HG02981 (cell line): Measurements from ENCODE around the gene AOX1.
"Not testable (repeated sequence)": the region's sequence is repeated elsewhere in the genome, so short reads cannot be mapped to it uniquely, and the experiment has no call there.

Source experiments
- ATAC-seq: cut with Tn5 transposase; IDR thresholded peaks from one replicate; pipeline ENCODE4 v1.9.1; 2021; ENCODE audit warnings: mild to moderate bottlenecking, moderate library complexity; ENCODE audit not compliant: unreplicated experiment

AOX1 gene

DNA sequence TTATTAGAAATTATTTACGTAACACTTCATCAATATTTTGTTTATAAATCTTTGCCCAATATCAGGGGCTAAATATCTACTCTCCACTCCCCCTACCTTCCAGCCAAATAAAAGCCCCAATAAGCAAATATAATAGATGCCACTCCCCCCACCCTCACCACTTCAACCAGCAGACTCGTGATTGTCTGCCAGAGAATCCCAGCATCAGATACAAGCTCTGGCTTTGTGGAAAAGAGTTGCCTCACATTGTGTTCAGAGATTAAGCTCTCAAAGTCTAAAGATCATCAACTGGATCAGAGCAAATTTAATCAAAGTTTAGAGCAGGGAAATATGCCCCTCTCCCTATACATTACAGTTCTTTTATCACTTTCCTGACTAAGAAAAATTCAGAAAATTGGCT lies 39.5 kb downstream of the AOX1 start:
- no peak for ATAC-seq

DNA sequence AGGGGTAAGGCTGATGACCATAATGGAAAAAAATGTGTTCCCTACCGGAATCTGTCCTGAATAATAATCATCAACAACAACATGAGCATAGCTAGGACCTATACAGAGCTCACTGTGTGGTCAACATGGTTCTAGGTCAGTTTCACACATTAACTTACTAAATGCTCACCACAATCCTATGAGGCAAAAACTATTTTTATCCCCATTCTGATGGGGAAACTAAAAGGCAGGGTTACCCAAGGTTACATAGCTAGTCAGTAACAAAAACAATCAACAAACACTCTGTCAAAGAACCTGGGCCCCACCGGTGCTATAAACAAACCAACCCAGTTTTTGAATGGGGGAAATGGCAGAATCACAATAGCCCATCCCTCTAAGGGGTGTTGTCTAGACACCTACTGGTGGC lies 40.1 kb downstream of the AOX1 start:
- no peak for ATAC-seq

DNA sequence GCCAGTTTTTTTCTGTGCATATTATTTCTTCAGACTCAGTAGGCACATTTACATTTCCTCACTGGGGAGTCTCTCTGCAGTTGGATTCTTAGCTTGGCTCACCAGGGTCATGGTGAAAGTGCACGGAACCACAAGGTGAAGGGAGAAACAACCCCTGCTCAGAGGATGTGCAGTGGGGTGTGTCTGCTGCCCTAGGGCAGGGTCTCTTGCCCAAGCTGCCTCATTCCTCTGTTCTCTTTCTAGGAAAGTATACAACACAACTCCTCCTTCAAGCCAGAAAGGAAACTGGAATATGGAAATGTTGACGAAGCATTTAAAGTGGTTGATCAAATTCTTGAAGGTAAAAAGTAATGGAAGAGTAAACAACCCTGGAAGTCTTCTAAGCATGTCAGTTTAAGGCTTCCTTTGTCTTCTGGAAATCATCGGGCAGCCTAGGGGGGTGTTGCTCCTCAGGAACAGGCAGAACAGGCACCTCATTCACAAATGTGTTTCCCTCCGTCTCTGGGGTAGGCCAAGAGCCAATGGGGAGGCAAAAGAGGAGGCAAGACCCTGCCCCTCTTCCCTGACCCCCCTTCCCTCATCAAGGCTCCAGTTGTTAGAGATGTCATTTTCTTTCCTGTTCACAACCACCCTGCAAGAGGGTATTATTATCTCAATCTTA lies 41.4 kb downstream of the AOX1 start:
- ATAC-seq, result no peak

DNA sequence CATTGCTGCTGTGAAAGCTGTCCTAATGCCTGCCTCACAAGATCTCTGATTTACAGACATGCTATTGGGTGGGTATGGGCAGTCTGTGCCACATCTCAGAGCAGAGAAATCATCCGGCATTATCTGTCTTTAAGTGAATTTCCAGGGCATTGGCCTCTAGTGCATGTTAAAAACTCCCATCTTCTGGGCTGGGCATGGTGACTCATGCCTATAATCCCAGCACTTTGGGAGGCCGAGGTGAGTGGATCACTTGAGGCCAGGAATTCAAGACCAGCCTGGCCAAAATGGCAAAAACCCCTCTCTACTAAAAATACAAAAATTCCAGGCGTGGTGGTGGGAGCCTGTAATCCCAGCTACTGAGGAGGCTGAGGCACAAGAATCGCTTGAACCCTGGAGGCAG lies 42.6 kb downstream of the AOX1 start:
- not testable (repeated sequence) for ATAC-seq

DNA sequence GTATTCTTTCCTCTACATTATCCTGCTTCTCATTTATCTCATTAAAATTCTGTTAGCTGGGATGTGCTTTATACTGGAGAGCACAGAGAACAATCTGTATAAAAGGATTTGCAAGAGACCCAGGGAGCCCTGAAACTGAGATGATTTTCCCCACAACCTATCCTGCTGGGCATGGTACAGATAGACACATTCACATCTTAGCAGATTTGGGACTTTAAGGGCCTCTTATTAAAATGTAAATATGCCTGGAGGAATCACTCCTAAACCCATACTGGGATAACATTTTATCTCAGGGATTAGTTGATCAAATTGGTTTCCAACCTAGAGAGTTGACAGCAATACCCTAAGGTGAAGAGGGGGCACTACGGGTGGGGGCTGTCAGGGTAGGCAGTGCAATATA lies 45.5 kb downstream of the AOX1 start:
- no peak for ATAC-seq

DNA sequence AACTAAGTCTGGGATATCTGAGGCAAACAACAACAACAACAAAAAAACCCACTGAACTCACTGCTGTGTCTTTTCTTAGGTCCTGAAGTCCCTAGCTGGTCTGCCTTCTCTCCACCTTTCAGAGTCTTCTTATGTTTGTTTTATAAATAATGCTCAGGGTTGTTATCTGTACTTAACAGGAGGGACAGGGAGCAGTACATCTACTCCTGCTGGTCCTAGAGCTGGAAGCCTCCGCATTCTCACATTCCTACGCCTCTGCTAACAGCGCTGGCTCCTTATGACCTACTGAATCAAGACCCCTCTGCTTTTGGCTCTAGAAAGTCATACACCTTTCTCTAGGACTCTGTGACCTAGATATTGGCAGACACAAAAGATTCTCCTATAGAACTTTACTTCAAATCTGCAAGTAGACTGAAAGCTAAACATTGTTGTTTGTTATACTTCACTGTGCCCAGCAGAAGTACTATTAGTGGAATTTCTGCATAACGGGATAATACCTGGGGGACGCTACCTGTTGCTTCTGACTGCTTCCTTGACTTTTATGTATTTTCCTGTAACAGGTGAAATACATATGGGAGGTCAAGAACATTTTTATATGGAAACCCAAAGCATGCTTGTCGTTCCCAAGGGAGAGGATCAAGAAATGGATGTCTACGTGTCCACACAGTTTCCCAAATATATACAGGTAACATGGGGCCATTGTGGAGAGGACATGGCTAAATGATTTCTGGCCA lies 48.6 kb downstream of the AOX1 start:
- ATAC-seq, result no peak

DNA sequence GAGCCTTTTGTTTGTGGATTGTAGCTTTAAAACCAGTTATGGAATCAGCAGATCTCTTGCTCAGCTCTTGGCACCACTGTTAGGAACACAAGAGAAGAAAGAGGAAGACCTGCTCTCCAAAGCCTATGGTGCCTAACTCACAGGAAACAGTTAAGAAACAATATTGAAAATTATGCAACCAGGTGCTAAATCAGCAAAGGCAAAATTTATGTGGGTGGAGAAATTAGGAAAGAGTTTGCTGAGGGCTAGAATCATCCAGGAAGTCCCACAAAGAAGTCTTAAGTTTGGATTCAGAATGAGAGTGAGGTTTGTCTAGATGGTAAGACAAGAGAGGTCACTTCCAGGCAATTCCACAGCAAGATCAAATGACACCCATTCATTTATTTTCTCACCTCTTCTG lies 49.4 kb downstream of the AOX1 start:
- no peak for ATAC-seq

DNA sequence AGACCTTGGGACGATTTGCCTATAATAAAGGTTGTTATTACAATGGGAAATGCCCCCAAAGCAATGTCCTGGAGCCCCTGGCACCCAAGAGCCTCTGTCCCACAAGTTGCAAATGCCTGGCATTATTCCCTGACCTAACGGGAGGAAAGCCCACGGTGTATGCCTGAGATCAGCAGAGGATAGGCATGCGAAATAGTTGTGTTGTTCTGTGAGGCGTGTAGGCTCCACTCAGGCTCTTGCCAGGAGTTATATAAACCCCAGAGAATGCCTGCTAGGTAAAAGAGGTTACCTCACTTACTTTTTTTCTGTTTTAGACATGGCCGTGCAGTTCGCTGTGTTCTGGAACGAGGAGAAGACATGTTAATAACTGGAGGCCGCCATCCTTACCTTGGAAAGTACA lies 52.1 kb downstream of the AOX1 start:
- no peak for ATAC-seq

DNA sequence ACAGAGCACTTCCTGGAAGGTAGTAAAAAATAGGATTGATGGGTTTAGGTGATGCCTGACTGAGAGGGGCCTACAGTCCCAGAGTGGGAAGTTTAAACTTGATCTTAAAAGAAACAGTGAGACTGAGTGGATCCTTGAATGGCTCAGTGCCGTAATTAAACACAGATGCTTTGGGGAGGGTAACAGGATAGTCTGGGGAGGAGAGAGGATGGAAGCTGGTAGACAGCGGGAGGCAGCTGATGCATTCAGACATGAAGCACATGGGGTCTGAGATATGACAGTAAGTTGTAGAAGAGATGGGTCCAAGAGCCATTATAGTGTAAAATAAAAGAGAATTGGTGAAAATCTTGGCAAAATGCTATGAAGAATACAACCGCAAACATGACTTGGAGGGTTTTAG lies 54.4 kb downstream of the AOX1 start:
- no peak for ATAC-seq

DNA sequence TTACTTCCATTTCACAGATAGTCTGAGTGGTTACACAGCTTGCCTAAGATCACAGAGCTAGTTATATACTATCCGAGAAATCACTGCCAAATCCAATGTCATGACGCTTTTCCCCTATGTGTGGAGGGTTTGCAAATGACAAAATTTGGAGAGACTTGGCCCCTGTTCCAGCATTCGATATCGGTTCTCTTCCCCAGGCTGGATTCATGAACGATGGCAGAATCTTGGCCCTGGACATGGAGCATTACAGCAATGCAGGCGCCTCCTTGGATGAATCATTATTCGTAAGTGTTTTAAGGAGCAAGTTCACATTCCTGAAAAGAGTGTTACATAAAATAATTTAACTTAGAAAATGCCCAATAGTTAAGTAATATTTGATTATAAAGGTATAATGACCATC lies 55.1 kb downstream of the AOX1 start:
- ATAC-seq, result no peak

DNA sequence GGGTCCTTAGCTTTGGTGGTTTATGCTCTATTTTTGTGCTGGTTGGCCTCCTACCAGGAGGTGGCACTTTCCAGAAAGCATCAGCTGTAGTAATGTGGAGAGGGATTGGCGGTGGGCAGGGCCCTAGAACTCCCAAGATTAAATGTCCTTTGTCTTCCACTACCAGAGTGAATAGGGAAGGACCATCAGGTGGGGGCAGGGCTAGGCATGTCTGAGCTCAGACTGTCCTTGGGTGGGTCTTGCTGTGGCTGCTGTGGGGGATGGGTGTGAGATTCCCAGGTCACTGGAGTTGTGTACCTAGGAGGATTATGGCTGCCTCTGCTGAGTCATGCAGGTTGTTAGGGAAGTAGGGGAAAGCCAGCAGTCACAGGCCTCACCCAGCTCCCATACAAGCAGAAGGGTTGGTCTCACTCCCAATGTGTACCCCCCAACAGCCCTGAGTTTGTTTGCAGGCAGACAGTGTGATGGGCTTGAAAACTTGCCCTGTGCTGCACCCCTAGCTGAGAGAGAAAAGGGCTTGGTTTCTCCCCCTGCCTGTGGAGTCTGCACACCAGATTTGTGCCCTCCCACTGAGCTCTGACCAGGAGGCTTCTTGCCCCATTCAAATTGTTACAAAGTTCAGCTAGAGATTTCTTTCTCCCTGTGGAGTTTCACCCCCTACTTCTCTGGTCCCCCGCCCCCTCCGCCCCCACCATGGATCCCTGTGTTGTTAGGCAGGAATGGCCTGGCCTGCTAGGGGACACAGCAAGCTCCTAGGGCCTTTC lies 62.9 kb downstream of the AOX1 start:
- ATAC-seq, result not testable (repeated sequence)

DNA sequence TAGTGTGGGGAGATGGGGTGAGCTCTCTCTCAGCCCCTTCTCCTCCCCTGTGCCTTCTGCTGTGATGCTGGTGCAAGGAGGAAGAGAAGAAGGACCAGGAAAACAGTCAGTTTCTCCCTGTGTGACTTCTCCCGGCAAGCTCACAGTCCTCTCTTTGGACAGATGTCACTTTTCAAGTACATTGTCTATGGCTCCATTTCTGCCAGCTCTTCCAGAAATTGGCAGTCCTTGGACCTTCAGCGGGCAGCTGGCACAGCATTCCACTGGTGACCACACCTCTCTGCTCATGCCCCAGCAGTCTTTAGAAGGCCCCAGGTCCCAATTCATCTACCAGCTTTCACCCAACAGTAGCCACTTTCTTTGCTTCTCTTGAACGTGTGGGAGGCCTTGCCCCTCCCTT lies 63.9 kb downstream of the AOX1 start:
- no peak for ATAC-seq

DNA sequence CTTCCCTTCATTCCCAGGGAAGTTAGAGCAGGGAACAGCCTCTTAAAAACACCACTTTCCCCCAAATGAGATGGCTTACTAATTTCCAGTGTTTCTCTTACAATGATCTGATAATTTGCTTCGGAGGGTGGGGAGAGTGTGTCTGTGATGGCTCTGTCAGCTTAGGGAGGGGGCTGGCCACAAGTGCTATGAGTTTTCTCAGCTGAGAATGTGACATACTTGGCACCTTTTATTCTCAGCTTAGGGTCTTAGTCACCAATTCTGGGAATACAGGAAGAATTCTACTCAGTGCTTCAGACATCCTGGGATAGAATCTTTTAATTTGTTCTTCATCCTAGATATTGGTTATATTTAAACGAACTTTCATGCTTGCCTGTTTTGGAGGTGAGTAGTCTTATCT lies 64.4 kb downstream of the AOX1 start:
- no peak for ATAC-seq

DNA sequence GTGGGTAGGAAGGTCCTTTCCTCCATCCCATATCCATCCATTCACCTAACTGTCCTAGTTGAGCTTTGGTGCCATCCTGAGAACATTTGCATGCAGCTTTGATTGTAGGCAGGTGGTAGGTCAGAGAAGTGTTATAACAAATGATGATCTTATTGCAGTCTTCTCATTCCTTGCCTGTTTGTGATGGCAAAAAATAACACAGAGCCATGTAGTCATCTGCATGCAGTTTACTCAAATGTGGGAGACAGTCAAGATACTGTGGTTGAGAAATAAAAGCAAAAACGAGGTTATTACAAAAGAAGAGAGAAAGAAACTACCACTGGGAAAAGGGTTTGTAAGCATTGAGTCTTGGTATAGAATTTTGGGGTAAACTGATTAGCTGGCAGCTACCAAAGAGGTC lies 66.3 kb downstream of the AOX1 start:
- no peak for ATAC-seq

DNA sequence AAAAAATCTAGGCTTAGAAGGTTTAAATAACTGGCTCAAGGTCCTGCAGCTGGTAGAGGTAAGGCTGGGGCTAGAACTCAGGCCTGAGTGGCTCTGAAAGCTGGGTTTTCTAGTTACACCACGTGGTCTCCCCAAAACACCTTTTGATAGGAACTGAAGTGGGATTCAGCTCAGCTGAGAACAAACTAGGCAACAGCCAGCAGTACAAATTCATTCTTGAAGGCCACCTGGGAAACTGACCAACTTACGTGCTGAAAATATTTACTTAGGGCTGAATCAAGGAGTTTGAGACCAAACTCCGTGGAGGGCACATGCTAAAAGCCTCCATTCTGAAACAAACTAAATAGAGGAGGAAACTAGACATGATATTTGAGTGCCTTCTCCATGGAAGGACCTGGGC lies 67.2 kb downstream of the AOX1 start:
- no peak for ATAC-seq

DNA sequence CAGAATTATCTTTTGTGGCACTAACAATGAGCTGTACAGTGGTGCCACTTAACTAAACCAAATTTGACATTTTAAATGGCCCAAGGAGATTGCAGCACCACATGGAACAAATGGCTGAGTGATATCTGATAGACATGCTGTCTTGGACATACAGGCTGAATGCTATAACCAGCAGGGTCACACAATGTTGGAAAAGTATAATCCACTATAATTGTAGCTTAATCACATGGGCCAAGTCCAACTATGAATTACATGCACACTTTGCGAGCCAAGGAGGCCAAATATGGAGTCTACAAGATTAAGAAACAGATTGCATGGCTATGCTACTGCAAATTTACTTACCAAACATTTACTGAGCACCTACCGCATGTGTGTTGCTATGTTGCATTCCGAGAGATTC lies 69.0 kb downstream of the AOX1 start:
- no peak for ATAC-seq

DNA sequence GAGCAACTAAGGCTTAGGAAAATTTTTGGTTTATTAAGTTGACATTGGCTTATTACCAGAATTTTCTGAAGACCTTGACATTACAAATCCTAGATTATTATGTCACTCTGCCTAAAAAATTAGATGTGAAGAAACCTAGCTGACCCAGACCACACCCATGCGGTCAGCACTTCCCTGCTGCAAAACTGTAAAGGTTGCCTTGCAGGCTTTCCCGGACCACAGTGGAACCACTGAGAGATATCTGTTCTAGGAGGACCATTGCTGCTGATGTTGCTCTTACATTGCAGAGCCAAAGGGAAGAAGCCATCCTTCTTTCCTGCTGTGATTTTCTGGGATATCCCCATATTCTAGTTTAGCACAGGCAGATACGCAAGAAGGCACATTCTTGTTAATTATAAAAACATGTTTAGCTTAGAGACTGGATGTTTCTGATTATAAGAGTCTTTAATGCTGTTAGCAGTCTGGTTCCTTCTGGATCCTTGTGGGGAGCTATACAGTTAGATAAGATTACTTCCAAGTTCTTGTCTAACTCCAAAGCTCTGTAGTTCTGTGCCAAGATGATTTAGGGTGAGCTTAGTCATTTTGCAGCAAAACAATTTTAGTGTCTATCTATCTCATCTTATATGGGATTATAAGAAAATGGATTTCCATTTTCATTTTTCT lies 70.2 kb downstream of the AOX1 start:
- ATAC-seq, result no peak

DNA sequence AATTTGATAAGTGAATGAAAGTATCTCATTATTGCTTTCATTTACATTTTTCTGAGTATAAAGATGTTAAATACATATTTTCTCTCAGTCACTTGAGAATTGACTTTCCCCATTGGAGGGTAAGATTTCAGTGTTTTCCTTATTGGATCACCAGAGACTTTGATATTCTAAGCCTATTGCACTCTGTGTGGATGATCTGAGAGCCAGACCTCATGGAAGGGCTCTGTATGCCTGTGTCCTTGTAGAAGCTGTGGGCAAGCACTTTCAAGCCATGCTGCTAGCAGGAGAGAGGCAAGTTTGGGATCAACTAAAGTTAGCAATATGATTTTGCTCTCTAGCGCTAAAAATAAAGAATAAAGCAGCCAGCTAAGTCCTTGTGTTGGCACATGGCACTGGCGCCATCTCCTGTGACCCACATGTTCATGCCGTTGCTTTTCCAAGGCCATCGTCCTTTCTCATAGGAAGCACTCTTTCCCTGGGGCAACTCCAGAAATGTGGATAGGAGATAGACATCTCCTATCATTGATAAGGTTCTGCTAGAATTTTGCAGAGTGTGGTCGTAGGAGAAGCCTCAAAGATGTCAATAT lies 72.6 kb downstream of the AOX1 start:
- ATAC-seq, result no peak

DNA sequence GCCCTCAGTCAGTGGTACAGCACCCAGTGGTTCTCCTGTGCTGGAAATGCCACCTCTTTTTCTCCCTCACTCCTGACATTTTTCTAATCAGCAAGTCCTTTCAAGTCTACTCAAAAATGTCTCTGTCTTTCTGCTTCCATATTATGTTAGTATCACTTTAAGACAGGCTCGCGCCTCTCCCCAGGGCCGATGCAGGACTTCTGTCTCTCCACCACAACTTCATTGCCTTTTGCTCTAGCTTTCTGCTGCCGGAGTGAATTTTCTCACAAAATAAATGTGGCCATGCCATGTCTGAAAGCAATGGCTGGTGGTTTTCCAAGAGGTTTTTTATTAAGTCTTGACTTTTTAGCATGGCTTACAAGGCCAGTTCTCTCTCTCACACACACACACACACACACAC lies 73.6 kb downstream of the AOX1 start:
- no peak for ATAC-seq

DNA sequence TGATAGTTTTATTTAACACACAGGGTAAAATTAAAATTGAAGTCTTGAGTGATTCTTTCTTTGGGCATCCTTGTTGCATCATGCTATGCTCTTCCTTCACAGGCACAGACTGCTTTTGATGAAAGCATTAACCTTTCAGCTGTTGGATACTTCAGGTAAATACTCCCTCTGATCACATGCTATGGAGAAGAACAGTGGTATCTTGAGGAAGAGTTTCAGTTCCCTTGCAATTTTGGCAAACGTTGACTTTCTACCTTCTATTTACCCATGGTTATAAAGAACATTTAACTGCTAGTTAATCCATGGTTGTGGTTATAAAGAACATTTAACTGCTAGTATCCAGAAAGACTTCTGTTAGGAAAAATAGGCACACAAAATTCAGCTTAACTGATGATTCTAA lies 75.7 kb downstream of the AOX1 start:
- ATAC-seq, result no peak

DNA sequence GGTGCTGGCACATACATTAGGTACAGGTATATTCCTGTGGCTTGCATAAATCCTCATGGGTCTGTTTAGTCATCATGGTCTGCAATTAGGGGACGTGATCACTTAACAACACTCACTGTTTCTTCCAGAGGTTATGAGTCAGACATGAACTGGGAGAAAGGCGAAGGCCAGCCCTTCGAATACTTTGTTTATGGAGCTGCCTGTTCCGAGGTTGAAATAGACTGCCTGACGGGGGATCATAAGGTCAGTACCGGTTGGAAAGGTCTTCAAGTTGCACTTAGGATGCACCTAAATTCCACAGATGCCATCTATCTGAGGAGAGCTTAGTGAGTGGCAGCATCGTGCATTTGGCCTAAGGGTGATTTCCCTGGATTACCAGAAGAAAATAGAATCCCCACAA lies 76.9 kb downstream of the AOX1 start:
- ATAC-seq, result no peak
